T-helper 2 cell treated with Interferon-gamma antibody and Interleukin-4, amounts not matched to agents 5 μg/mL and 100 μg/mL, for 36 hours (primary cell): ENCODE data around the gene DPPA4.
"Not testable (repeated sequence)": the region's sequence is repeated elsewhere in the genome, so short reads cannot be mapped to it uniquely, and the experiment has no call there.

Experiments used
- DNase-seq: peaks from one replicate; pipeline ENCODE4 v3.0.0; 2021; ENCODE audit warnings: low spot score
- H3K27ac Mint-ChIP-seq: one replicate; pipeline ENCODE4 v1.8.0; 2021; ENCODE audit warnings: mild to moderate bottlenecking, mixed read lengths
- H3K27me3 Mint-ChIP-seq: one replicate; pipeline ENCODE4 v1.8.0; 2021; ENCODE audit warnings: low read depth, mixed read lengths
- H3K36me3 Mint-ChIP-seq: one replicate; pipeline ENCODE4 v1.8.0; 2021; ENCODE audit warnings: low read depth, mixed read lengths
- H3K4me1 Mint-ChIP-seq: one replicate; pipeline ENCODE4 v1.8.0; 2021; ENCODE audit warnings: low read depth, mixed read lengths
- H3K4me3 Mint-ChIP-seq: one replicate; pipeline ENCODE4 v1.8.0; 2022; ENCODE audit warnings: mild to moderate bottlenecking, moderate library complexity, mixed read lengths
- H3K9me3 Mint-ChIP-seq: one replicate; pipeline ENCODE4 v1.8.0; 2021; ENCODE audit warnings: mixed read lengths

DPPA4 gene

DNA sequence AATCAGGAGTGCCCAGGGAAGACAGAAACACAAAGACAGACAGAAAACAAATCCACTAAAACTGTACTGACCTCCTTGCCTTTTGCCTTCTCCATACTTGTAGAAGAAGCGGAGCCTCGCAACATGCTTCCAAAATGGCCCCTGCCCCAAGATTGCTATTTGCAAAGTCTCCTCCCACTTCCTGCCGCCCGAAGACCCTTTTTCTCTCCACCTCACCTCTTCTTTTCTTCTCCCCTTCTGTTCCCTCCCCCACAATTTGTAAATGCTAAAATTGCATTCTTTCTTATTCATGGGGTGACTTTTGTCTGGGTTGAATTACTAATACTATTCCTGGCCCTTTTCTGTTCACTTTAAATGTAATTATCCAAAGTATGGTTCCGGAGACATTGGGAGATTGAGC lies at the start of gene DPPA4:
DPPA4 (minus strand) TSS at position 154 of the 400 bp plus-strand sequence; CDS start at position 125, 29 bp downstream.
- DNase-seq = no peak
- Mint-ChIP-seq H3K4me3 (peak within 1 kb of the TSS; percentile 64), H3K27me3 (peaks cover 37% of the 10 kb centered on the region), H3K27ac (no peak within 1 kb of the TSS), H3K36me3 (peaks cover 3% of the 10 kb centered on the region), H3K9me3 (no peaks in the 10 kb centered on the region), H3K4me1 (no peaks in the 10 kb centered on the region)

GRCh38 chr3:109385442-109386318 lies 48.3 kb upstream of the DPPA4 start:
- no peaks in the 10 kb centered on the region for H3K4me1 Mint-ChIP-seq
- no peak for DNase-seq
- no peak overlapping the region for H3K27ac Mint-ChIP-seq
- H3K9me3 Mint-ChIP-seq = no peaks in the 10 kb centered on the region
- H3K27me3 Mint-ChIP-seq = no peaks in the 10 kb centered on the region
- H3K36me3 Mint-ChIP-seq = no peaks in the 10 kb centered on the region
- no peak overlapping the region for H3K4me3 Mint-ChIP-seq

GRCh38 chr3:109384164-109384563 lies 46.8 kb upstream of the DPPA4 start:
- Mint-ChIP-seq H3K4me1 (no peaks in the 10 kb centered on the region), H3K27me3 (no peaks in the 10 kb centered on the region), H3K27ac (no peak overlapping the region), H3K36me3 (no peaks in the 10 kb centered on the region), H3K4me3 (no peak overlapping the region), H3K9me3 (no peaks in the 10 kb centered on the region)
- DNase-seq = no peak

GRCh38 chr3:109382588-109382987 lies 45.2 kb upstream of the DPPA4 start:
- Mint-ChIP-seq H3K36me3 (no peaks in the 10 kb centered on the region), H3K27me3 (no peaks in the 10 kb centered on the region), H3K4me1 (no peaks in the 10 kb centered on the region), H3K9me3 (no peaks in the 10 kb centered on the region), H3K4me3 (no peak overlapping the region), H3K27ac (no peak overlapping the region)
- no peak for DNase-seq

DNA sequence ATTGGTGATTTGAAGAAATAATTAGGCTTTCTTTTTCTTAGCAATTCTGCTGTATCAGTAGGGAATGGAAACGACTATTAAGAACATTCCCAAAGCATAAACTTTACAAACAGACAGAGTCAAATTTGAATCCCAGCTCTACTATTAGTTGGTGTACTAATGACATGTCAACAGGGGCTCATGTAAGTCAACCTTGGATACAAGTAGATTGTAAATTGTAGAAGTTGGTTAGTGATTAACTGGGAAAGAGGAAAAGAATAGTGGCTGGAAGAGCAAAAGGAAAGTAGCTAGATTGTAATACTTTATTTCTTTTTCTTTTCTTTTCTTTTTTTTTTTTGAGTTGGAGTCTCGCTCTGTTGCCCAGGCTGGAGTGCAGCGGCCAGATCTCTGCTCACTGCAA lies 38.6 kb upstream of the DPPA4 start:
- Mint-ChIP-seq H3K27ac (no peak overlapping the region), H3K27me3 (no peaks in the 10 kb centered on the region), H3K4me3 (no peak overlapping the region), H3K36me3 (no peaks in the 10 kb centered on the region), H3K9me3 (no peaks in the 10 kb centered on the region), H3K4me1 (no peaks in the 10 kb centered on the region)
- no peak for DNase-seq

- not testable (repeated sequence) for H3K36me3 Mint-ChIP-seq, H3K9me3 Mint-ChIP-seq, H3K27ac Mint-ChIP-seq, H3K4me3 Mint-ChIP-seq, H3K27me3 Mint-ChIP-seq, DNase-seq, H3K4me1 Mint-ChIP-seq
Measured at GRCh38 chr3:109374434-109374833, 37.1 kb upstream of the DPPA4 start.

- no peaks in the 10 kb centered on the region for H3K36me3 Mint-ChIP-seq
- H3K9me3 Mint-ChIP-seq = no peaks in the 10 kb centered on the region
- no peaks in the 10 kb centered on the region for H3K4me1 Mint-ChIP-seq
- H3K27ac Mint-ChIP-seq = no peak overlapping the region
- H3K27me3 Mint-ChIP-seq = no peaks in the 10 kb centered on the region
- no peak overlapping the region for H3K4me3 Mint-ChIP-seq
- DNase-seq = no peak
Measured at GRCh38 chr3:109373933-109374332, 36.6 kb upstream of the DPPA4 start.

DNA sequence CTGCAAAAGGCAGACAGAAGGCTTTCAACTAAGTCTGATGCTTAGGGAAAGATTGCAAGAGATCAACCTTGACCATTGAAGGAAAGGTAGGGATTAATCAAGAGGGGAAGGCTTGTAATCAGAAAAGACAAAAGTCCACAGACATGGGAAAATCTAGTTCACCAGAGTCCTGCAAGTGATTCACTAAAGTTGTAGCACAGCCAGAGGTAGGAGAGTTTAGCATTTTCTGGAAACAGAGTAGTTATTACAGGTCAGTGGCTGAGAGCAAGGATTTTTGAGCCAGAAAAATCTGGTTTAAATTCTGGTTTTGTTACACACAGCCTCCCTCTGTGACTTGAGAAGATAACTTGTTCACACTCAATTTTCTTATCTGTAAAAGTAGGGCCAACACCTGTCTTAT lies 35.3 kb upstream of the DPPA4 start:
- Mint-ChIP-seq H3K4me3 (no peak overlapping the region), H3K27me3 (no peaks in the 10 kb centered on the region), H3K36me3 (no peaks in the 10 kb centered on the region), H3K27ac (no peak overlapping the region), H3K4me1 (no peaks in the 10 kb centered on the region), H3K9me3 (no peaks in the 10 kb centered on the region)
- no peak for DNase-seq

DNA sequence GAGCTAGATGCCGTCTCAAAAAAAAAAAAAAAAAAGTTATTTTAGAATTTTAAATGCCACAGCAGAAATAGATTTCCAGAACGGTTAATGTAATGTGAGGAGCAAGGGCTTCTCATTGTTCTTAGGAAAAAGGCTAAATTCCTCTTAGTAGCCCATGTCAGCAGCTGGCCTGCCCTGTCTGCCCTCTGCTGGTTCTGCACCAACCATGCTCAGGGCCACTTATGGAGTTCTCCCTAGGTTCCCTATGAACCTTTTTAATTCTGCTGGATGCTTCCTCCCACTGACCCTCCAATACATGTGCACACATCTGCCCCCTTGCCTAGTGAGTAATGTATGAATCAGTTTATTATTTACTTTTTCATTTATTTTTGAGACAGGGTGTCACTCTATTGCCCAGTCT lies 32.2 kb upstream of the DPPA4 start:
- no peaks in the 10 kb centered on the region for H3K27me3 Mint-ChIP-seq
- no peaks in the 10 kb centered on the region for H3K36me3 Mint-ChIP-seq
- H3K9me3 Mint-ChIP-seq = no peaks in the 10 kb centered on the region
- H3K4me3 Mint-ChIP-seq = no peak overlapping the region
- no peaks in the 10 kb centered on the region for H3K4me1 Mint-ChIP-seq
- no peak for DNase-seq
- no peak overlapping the region for H3K27ac Mint-ChIP-seq

- Mint-ChIP-seq H3K4me1 (no peaks in the 10 kb centered on the region), H3K27ac (no peak overlapping the region), H3K36me3 (no peaks in the 10 kb centered on the region), H3K27me3 (no peaks in the 10 kb centered on the region), H3K9me3 (no peaks in the 10 kb centered on the region), H3K4me3 (no peak overlapping the region)
- no peak for DNase-seq
Measured at GRCh38 chr3:109364088-109364487, 26.7 kb upstream of the DPPA4 start.

GRCh38 chr3:109363634-109364033 lies 26.3 kb upstream of the DPPA4 start:
- H3K27ac Mint-ChIP-seq = no peak overlapping the region
- no peak for DNase-seq
- no peaks in the 10 kb centered on the region for H3K9me3 Mint-ChIP-seq
- no peaks in the 10 kb centered on the region for H3K4me1 Mint-ChIP-seq
- no peaks in the 10 kb centered on the region for H3K36me3 Mint-ChIP-seq
- no peak overlapping the region for H3K4me3 Mint-ChIP-seq
- no peaks in the 10 kb centered on the region for H3K27me3 Mint-ChIP-seq

- Mint-ChIP-seq H3K27ac (no peak overlapping the region), H3K27me3 (no peaks in the 10 kb centered on the region), H3K4me3 (no peak overlapping the region), H3K4me1 (no peaks in the 10 kb centered on the region), H3K36me3 (no peaks in the 10 kb centered on the region), H3K9me3 (no peaks in the 10 kb centered on the region)
- DNase-seq = no peak
Measured at GRCh38 chr3:109362823-109363222, 25.5 kb upstream of the DPPA4 start.

- H3K4me3 Mint-ChIP-seq, H3K4me1 Mint-ChIP-seq: not testable (repeated sequence)
Measured at GRCh38 chr3:109358809-109359208, 21.5 kb upstream of the DPPA4 start.

DNA sequence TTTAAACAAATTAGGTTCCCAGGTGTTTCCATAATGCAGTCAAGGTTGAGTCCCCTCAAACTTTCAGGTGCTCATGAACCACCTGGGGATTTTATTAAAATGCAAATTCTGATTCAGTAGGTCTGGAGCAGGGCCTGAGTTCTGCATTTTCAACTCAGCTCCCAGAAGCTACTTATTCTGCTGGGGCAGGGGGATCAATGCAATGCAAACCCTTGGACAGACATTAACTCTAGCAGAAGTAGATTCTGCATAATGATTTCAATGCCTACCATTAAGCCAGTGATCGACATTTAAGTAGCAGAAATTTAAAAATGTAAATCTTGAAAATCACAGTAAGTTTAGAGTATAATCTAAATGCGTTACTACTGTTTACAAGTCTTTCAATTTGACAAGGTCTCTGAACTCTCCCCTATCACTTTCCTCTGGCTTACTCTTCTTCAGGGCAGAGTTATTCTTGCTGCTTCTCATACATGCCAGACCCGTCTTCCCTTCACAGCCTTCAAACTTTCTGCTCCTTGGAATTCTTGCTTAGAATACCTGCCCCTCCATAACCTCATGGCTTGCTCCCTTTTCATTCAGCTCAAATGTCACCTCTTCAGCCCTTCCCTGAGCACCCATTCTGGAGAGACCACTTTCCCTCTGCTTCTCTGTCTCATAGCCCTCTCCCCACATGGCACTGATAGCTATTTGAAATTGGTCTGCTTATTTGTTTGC lies 19.3 kb upstream of the DPPA4 start:
- no peaks in the 10 kb centered on the region for H3K9me3 Mint-ChIP-seq
- no peak overlapping the region for H3K27ac Mint-ChIP-seq
- no peaks in the 10 kb centered on the region for H3K4me1 Mint-ChIP-seq
- peaks cover 2% of the 10 kb centered on the region for H3K27me3 Mint-ChIP-seq
- H3K36me3 Mint-ChIP-seq = no peaks in the 10 kb centered on the region
- DNase-seq = no peak
- no peak overlapping the region for H3K4me3 Mint-ChIP-seq

More at GRCh38 chr3:109358809-109359208, 21.5 kb upstream of the DPPA4 start:
- DNase-seq, H3K27ac Mint-ChIP-seq, H3K36me3 Mint-ChIP-seq, H3K9me3 Mint-ChIP-seq, H3K27me3 Mint-ChIP-seq: not testable (repeated sequence)
